ENCODE results near the gene DKKL1.

GRCh38 chr19:49340865-49341718 lies 22.6 kb upstream of the DKKL1 start:
- TF ChIP-seq CTCF (IDR thresholded peaks at IDR 0.05) (no peak), POLR2AphosphoS5 (IDR thresholded peaks at IDR 0.05; ENCODE audit: low read depth, low read length) (no peak), REST (IDR thresholded peaks at IDR 0.05; ENCODE audit: insufficient read depth in 1 of 2, low read depth in 2 of 2, low read length in 1 of 2) (no peak), TCF7L2 (IDR thresholded peaks at IDR 0.05; ENCODE audit: low read depth, low read length) (no peak), SIN3A (IDR thresholded peaks at IDR 0.05; ENCODE audit: borderline replicate concordance, insufficient read depth, low read depth, low read length) (no peak)

Measured in Panc1 (cell line).